ENCODE data around the gene SLC7A9.

DNA sequence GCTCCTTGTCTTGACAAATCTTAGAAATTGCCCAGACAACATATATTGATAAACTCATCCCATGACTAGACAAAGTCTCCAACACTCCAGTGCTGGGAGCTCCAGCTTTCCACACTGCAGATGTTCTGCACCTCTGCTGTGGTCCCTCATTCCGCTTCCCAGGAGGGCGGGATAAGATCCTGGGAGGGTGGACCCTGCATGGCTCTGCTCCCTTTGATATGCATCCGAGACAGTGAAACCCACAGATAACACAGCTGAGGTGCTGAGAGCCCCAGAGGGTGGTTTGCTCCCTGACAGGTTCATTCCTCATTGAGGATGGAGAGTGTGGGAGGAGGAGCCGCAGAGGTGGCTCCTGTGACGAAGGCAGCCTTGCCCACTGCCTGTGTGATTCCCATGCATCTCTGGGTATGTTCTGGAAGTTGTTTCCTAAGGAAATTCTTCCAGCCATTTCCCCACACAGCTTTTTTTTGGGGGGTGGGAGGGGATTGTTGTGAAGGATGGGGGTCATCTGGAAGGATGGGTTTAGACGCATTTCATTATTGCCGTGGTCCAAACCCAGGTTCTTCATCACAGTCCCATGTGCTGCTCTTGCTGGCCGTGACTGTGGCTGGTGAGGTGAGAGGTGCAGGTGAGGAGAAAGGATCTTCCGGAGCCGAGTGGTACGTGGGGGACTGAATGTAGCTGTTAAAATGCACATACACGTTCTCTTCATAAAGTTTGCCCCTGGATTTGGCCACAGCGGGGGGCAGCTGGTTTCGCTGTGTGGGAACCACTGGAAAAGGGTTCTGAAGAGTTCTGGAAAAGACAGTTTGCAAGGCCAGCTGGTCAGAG lies 46.4 kb downstream of the SLC7A9 start:
- TF ChIP-seq POLR2A (IDR thresholded peaks at IDR 0.05; ENCODE audit: low read length) (no peak), GATA1 (IDR thresholded peaks at IDR 0.05; ENCODE audit: low read depth, low read length) (no peak)
